GM12873 (cell line): ENCODE data around the gene IFFO2.

ENCODE experiments used
- CTCF ChIP-seq: IDR thresholded peaks from 2 replicates; pipeline ENCODE4 v1.5.1; 2012; ENCODE audit warnings: low read depth, mild to moderate bottlenecking, moderate library complexity, low read length, control low read depth; ENCODE audit not compliant: insufficient read depth; ENCODE audit errors: missing control alignments

IFFO2 gene

GRCh38 chr1:18949686-18950400 is 6.6 kb downstream of the IFFO2 start:
- peak; percentile 47 for TF ChIP-seq CTCF

GRCh38 chr1:18948913-18949685 is 7.4 kb downstream of the IFFO2 start:
- no peak for TF ChIP-seq CTCF

- no peak for TF ChIP-seq CTCF
Observed at GRCh38 chr1:18948048-18948912, 8.2 kb downstream of the IFFO2 start.

- TF ChIP-seq CTCF, result no peak
Observed at GRCh38 chr1:18947570-18947969, 8.9 kb downstream of the IFFO2 start.

- no peak for TF ChIP-seq CTCF
Observed at GRCh38 chr1:18946550-18947381, 9.7 kb downstream of the IFFO2 start.

GRCh38 chr1:18945401-18945849 is 11.1 kb downstream of the IFFO2 start:
- no peak for TF ChIP-seq CTCF
